ENCODE data around the gene PIK3CG.
A peak's percentile ranks its signal among the peaks of the same experiment; 100 is the strongest.

Gene PIK3CG

DNA sequence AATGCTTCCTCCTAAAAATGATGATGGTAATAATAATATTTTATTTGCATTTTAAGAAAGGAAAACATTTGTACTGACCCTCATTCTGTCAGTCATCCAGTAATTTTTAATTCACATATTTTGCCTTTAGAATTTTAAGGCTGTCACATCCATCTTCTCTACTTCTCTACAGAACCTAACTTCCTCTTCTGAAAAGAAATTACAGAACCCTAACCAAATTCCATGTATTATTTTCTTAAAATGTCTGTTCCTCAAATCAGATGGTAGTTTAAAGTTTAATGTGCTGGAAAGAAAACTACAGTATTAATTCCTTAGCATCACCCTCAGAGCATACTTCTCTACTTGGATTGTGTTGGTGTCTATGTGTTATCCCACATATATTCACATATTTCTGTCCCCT is 9.0 kb downstream of the PIK3CG start:
- Histone ChIP-seq H3K27ac (ENCODE audit: low read length) (no peak overlapping the region), H3K79me2 (ENCODE audit: low read length) (peaks cover 52% of the 10 kb centered on the region), H3K9me3 (ENCODE audit: insufficient read depth, low read length) (no peaks in the 10 kb centered on the region), H3K9ac (ENCODE audit: low read length) (no peak overlapping the region), H3K4me2 (ENCODE audit: low read length) (peak overlapping the region; percentile 7; the same call in 1 of the 2 replicates), H3K4me3 (ENCODE audit: low read length) (no peak overlapping the region), H3K27me3 (ENCODE audit: low read depth, low read length) (peaks cover under 1% of the 10 kb centered on the region; the same call in 1 of the 2 replicates), H2AFZ (ENCODE audit: low read depth, low read length) (no peak overlapping the region), H3K36me3 (replicated peaks; ENCODE audit: low read depth, low read length) (peaks cover 75% of the 10 kb centered on the region), H4K20me1 (ENCODE audit: insufficient read depth, low read length) (no peaks in the 10 kb centered on the region), H3K4me1 (ENCODE audit: low read length) (peaks cover 52% of the 10 kb centered on the region)
- TF ChIP-seq, protein P1, sequence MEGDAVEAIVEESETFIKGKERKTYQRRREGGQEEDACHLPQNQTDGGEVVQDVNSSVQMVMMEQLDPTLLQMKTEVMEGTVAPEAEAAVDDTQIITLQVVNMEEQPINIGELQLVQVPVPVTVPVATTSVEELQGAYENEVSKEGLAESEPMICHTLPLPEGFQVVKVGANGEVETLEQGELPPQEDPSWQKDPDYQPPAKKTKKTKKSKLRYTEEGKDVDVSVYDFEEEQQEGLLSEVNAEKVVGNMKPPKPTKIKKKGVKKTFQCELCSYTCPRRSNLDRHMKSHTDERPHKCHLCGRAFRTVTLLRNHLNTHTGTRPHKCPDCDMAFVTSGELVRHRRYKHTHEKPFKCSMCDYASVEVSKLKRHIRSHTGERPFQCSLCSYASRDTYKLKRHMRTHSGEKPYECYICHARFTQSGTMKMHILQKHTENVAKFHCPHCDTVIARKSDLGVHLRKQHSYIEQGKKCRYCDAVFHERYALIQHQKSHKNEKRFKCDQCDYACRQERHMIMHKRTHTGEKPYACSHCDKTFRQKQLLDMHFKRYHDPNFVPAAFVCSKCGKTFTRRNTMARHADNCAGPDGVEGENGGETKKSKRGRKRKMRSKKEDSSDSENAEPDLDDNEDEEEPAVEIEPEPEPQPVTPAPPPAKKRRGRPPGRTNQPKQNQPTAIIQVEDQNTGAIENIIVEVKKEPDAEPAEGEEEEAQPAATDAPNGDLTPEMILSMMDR (IDR thresholded peaks at IDR 0.05; ENCODE audit: low read depth, low read length), result no peak
- no peak for TF ChIP-seq EZH2phosphoT487 (IDR thresholded peaks at IDR 0.05; ENCODE audit: low read depth)

DNA sequence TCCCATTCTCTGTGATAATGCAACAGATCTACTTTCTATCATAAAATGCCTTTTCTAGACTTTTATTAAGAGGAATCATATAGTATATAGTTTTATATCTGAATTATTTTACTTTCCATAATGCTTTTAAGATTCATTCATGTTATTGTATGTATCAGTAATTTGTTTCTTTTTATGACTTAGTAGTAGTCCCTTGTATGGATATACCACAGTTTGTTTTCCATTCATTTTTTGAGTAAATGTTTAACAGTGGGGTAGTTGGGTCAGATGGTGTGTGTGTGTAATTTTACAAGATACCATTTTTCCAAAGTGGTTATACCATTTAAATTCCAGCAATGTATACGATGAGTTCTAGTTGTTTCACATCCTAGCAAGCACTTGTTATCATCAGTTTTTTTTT is 10.4 kb downstream of the PIK3CG start:
- Histone ChIP-seq H3K36me3 (replicated peaks; ENCODE audit: low read depth, low read length) (peaks cover 74% of the 10 kb centered on the region), H3K27ac (ENCODE audit: low read length) (no peak overlapping the region), H3K4me1 (ENCODE audit: low read length) (peaks cover 38% of the 10 kb centered on the region), H2AFZ (ENCODE audit: low read depth, low read length) (no peak overlapping the region), H4K20me1 (ENCODE audit: insufficient read depth, low read length) (no peaks in the 10 kb centered on the region), H3K4me2 (ENCODE audit: low read length) (no peak overlapping the region), H3K27me3 (ENCODE audit: low read depth, low read length) (no peaks in the 10 kb centered on the region), H3K9ac (ENCODE audit: low read length) (no peak overlapping the region), H3K4me3 (ENCODE audit: low read length) (no peak overlapping the region), H3K9me3 (ENCODE audit: insufficient read depth, low read length) (no peaks in the 10 kb centered on the region), H3K79me2 (ENCODE audit: low read length) (peaks cover 37% of the 10 kb centered on the region)
- no peak for TF ChIP-seq EZH2phosphoT487 (IDR thresholded peaks at IDR 0.05; ENCODE audit: low read depth)
- TF ChIP-seq, protein P1 (IDR thresholded peaks at IDR 0.05; ENCODE audit: low read depth, low read length), result no peak

DNA sequence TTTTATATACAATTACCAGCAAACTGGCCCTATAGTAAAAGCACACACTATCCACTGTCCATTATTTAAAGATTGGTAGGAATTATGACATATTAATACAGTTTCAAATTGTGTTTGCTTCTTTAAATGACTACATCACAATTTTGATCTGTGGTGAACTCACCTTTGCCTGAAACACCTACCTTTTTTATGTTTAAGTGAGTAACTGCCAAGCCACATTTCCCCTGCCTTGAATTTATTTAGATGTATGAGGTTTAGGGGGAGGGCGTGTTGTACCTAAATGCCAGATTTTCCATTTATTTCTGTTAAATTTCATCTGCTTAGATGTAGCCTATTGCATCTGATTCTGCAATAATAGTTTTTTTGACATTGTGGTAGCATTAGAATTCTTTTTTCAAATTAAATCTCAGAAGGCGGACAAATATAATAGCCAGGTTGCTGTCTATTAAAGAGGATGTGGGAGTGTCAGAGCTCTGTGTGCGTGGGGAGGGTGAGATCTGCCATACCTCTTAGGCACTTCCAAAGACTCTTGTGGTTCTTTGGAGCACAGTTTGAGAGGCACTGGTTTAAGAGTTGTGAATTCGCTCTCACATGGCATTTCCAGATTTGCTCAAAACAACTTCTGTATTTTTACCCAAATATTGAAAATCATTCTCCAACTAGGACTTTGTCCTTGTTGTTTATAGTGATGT is 13.8 kb downstream of the PIK3CG start:
- H3K4me2 ChIP-seq (ENCODE audit: low read length), result no peak overlapping the region
- H2AFZ ChIP-seq (ENCODE audit: low read depth, low read length), result no peak overlapping the region
- H3K27ac ChIP-seq (ENCODE audit: low read length), result no peak overlapping the region
- peaks cover 12% of the 10 kb centered on the region for H3K79me2 ChIP-seq (ENCODE audit: low read length)
- no peak overlapping the region for H3K4me3 ChIP-seq (ENCODE audit: low read length)
- H3K9me3 ChIP-seq (ENCODE audit: insufficient read depth, low read length), result no peaks in the 10 kb centered on the region
- H3K27me3 ChIP-seq (ENCODE audit: low read depth, low read length), result no peaks in the 10 kb centered on the region
- TF ChIP-seq EZH2phosphoT487 (IDR thresholded peaks at IDR 0.05; ENCODE audit: low read depth), result no peak
- TF ChIP-seq, protein P1 (IDR thresholded peaks at IDR 0.05; ENCODE audit: low read depth, low read length), result no peak
- no peak overlapping the region for H3K9ac ChIP-seq (ENCODE audit: low read length)
- H3K4me1 ChIP-seq (ENCODE audit: low read length), result peaks cover 25% of the 10 kb centered on the region
- no peaks in the 10 kb centered on the region for H4K20me1 ChIP-seq (ENCODE audit: insufficient read depth, low read length)
- peaks cover 85% of the 10 kb centered on the region for H3K36me3 ChIP-seq (replicated peaks; ENCODE audit: low read depth, low read length)

- Histone ChIP-seq H3K4me2 (ENCODE audit: low read length) (no peak overlapping the region), H3K9me3 (ENCODE audit: insufficient read depth, low read length) (no peaks in the 10 kb centered on the region), H3K4me3 (ENCODE audit: low read length) (no peak overlapping the region), H3K4me1 (ENCODE audit: low read length) (peaks cover 22% of the 10 kb centered on the region), H2AFZ (ENCODE audit: low read depth, low read length) (no peak overlapping the region), H3K27ac (ENCODE audit: low read length) (no peak overlapping the region), H3K79me2 (ENCODE audit: low read length) (peaks cover 2% of the 10 kb centered on the region; the same call in 1 of the 2 replicates), H3K36me3 (replicated peaks; ENCODE audit: low read depth, low read length) (peaks cover 90% of the 10 kb centered on the region), H4K20me1 (ENCODE audit: insufficient read depth, low read length) (no peaks in the 10 kb centered on the region), H3K9ac (ENCODE audit: low read length) (no peak overlapping the region), H3K27me3 (ENCODE audit: low read depth, low read length) (no peaks in the 10 kb centered on the region)
- no peak for TF ChIP-seq EZH2phosphoT487 (IDR thresholded peaks at IDR 0.05; ENCODE audit: low read depth)
- TF ChIP-seq, protein P1 (IDR thresholded peaks at IDR 0.05; ENCODE audit: low read depth, low read length), result no peak
Observed at GRCh38 chr7:106881984-106882383, 16.9 kb downstream of the PIK3CG start.
